ENCODE results near the gene GAREM1.

The GAREM1 gene

GRCh38 chr18:32455361-32455760, 15.3 kb downstream of the GAREM1 start:
- DNase-seq = peak; percentile 43 to 79

- DNase-seq = peak in 1 of 2 experiments; percentile 28
These were observed 16.1 kb downstream of the GAREM1 start for GRCh38 chr18:32454593-32454992.

GRCh38 chr18:32450874-32451273, 19.8 kb downstream of the GAREM1 start:
- DNase-seq = no peak

- peak; percentile 11 to 55 for DNase-seq
These were observed 20.5 kb downstream of the GAREM1 start for GRCh38 chr18:32450026-32450691.

GRCh38 chr18:32446780-32447179, 23.9 kb downstream of the GAREM1 start:
- no peak for DNase-seq

GRCh38 chr18:32445846-32446245, 24.8 kb downstream of the GAREM1 start:
- DNase-seq = peak in 1 of 2 experiments; percentile 34

- no peak for DNase-seq
These were observed 26.9 kb downstream of the GAREM1 start for GRCh38 chr18:32443706-32444215.

GRCh38 chr18:32443033-32443705, 27.5 kb downstream of the GAREM1 start:
- DNase-seq = no peak

- DNase-seq = no peak
These were observed 28.1 kb downstream of the GAREM1 start for GRCh38 chr18:32442575-32442974.

GRCh38 chr18:32441533-32441932, 29.1 kb downstream of the GAREM1 start:
- no peak for DNase-seq

- DNase-seq = no peak
These were observed 30.2 kb downstream of the GAREM1 start for GRCh38 chr18:32440518-32440917.

- peak in 1 of 2 experiments; percentile 34 for DNase-seq
These were observed 30.9 kb downstream of the GAREM1 start for GRCh38 chr18:32439802-32440201.

GRCh38 chr18:32439241-32439640, 31.4 kb downstream of the GAREM1 start:
- no peak for DNase-seq

- DNase-seq = peak; percentile 39 to 46
These were observed 32.5 kb downstream of the GAREM1 start for GRCh38 chr18:32438173-32438572.

- DNase-seq = no peak
These were observed 33.4 kb downstream of the GAREM1 start for GRCh38 chr18:32437100-32437834.

- DNase-seq = peak in 1 of 2 experiments; percentile 50
These were observed 34.8 kb downstream of the GAREM1 start for GRCh38 chr18:32435631-32436500.

GRCh38 chr18:32431753-32432152, 38.9 kb downstream of the GAREM1 start:
- no peak for DNase-seq

- DNase-seq = no peak
These were observed 41.3 kb downstream of the GAREM1 start for GRCh38 chr18:32429402-32429801.

- DNase-seq = no peak
These were observed 43.4 kb downstream of the GAREM1 start for GRCh38 chr18:32427084-32427900.

GRCh38 chr18:32425466-32425865, 45.2 kb downstream of the GAREM1 start:
- DNase-seq = no peak

GRCh38 chr18:32424696-32425095, 46.0 kb downstream of the GAREM1 start:
- no peak for DNase-seq

Data from NCI-H524 (cell line).